Measurements from ENCODE around the gene HDAC7. TPM values are rescaled to one million over a fixed set of nuclear protein-coding genes. Genes with fewer than 3 reads are reported as not detected.
"Not testable (repeated sequence)": the region's sequence is repeated elsewhere in the genome, so short reads cannot be mapped to it uniquely, and the experiment has no call there.

HDAC7 gene
- total and polyA plus RNA-seq, 2 of the 13 experiments (the other 11 are each of a cell fraction or from before 2014, with no cell fraction given), result 4.6 to 10.8 TPM

GRCh38 chr12:47843226-47843980, 23.7 kb upstream of the HDAC7 start:
- Histone ChIP-seq H3K4me1 (ENCODE audit: insufficient read depth, low read length) (no peaks in the 10 kb centered on the region), H3K79me2 (ENCODE audit: insufficient read depth, low read length) (no peaks in the 10 kb centered on the region), H3K27me3 (ENCODE audit: control insufficient read depth in 1 of 2, insufficient read depth in 2 of 2, low read length in 2 of 2) (peaks cover 0 to 1% of the 10 kb centered on the region in 2 experiments; a peak in 1 of 5 replicates), H3K4me2 (ENCODE audit: low read depth, low read length) (no peak overlapping the region), H3K9me3 (ENCODE audit: low read length) (no peaks in the 10 kb centered on the region), H3K9ac (ENCODE audit: insufficient read depth, low read depth, low read length) (no peak overlapping the region), H3K36me3 (replicated peaks in 1 of 2; ENCODE audit: control insufficient read depth in 1 of 2, insufficient read depth in 2 of 2, low read length in 2 of 2) (no peaks in the 10 kb centered on the region), H3K27ac (ENCODE audit: extremely low read length, insufficient read depth, low read length) (no peak overlapping the region), H4K20me1 (ENCODE audit: insufficient read depth, low read length) (no peaks in the 10 kb centered on the region), H3K4me3 (replicated peaks in 1 of 3; ENCODE audit: insufficient read depth in 1 of 3, low read depth in 2 of 3, low read length in 3 of 3) (no peak overlapping the region), H2AFZ (ENCODE audit: low read length) (no peak overlapping the region)
- ChIA-PET POLR2A (no interaction called here), CTCF (ENCODE audit: low intra/inter-chr PET ratio, low total read pairs) (no interaction called here)
- whole genome bisulfite sequencing (ENCODE audit: low lambda C conversion rate), result 74% methylated on average over 14 of the region's 25 CpGs
- DNase-seq (ENCODE audit: low spot score) (no peak), FAIRE-seq (no peak), ATAC-seq (no peak)
- BruUV-seq (replicated peaks), result no TSS peak
- no peak for TF ChIP-seq FOXA1 (IDR thresholded peaks at IDR 0.05)
- no peak for TF ChIP-seq FOXA1 (CRISPR knock-in tag; IDR thresholded peaks at IDR 0.05)
- TF ChIP-seq SATB2 (CRISPR knock-in tag; IDR thresholded peaks at IDR 0.05), result no peak
- in situ Hi-C loops (cut with HindIII; ENCODE audit: extremely low pct_ligation_motif_present, low pct_unique_long_range_greater_than_20kb) (no loop called here), intact Hi-C loops (cut with micrococcal nuclease; ENCODE audit: unreplicated experiment) (no loop called here)

DNA sequence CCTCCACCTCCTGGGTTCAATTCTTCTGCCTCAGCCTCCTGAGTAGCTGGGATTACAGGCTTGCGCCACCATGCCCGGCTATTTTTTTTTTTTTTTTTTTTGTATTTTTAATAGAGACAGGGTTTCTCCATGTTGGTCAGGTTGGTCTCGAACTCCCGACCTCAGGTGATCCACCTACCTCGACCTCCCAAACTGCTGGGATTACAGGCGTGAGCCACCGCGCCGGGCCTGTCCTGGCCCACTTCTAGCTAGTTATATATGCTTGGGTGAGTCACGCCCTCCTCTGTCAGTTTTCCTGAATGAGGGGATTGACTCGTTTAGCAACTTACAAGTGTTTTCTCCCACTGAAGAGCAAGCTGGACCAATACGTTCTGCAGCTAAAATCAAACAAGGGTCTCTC, 22.8 kb upstream of the HDAC7 start:
- H3K27me3 ChIP-seq (ENCODE audit: control insufficient read depth in 1 of 2, insufficient read depth in 2 of 2, low read length in 2 of 2); ATAC-seq; BruUV-seq (replicated peaks); H3K79me2 ChIP-seq (ENCODE audit: insufficient read depth, low read length); H3K9ac ChIP-seq (ENCODE audit: insufficient read depth, low read depth, low read length); DNase-seq (ENCODE audit: low spot score); H3K4me1 ChIP-seq (ENCODE audit: insufficient read depth, low read length); H3K36me3 ChIP-seq (replicated peaks in 1 of 2; ENCODE audit: control insufficient read depth in 1 of 2, insufficient read depth in 2 of 2, low read length in 2 of 2); H3K9me3 ChIP-seq (ENCODE audit: low read length); H3K27ac ChIP-seq (ENCODE audit: extremely low read length, insufficient read depth, low read length); H3K4me2 ChIP-seq (ENCODE audit: low read depth, low read length); intact Hi-C loops (cut with micrococcal nuclease; ENCODE audit: unreplicated experiment); H3K4me3 ChIP-seq (replicated peaks in 1 of 3; ENCODE audit: insufficient read depth in 1 of 3, low read depth in 2 of 3, low read length in 3 of 3); in situ Hi-C loops (cut with HindIII; ENCODE audit: extremely low pct_ligation_motif_present, low pct_unique_long_range_greater_than_20kb); CTCF ChIA-PET (ENCODE audit: low intra/inter-chr PET ratio, low total read pairs); FAIRE-seq; H4K20me1 ChIP-seq (ENCODE audit: insufficient read depth, low read length); H2AFZ ChIP-seq (ENCODE audit: low read length); POLR2A ChIA-PET: not testable (repeated sequence)
- WGBS (ENCODE audit: low lambda C conversion rate), result 54% methylated on average over 11 of the region's 12 CpGs

Measured in HepG2 (cell line).